ENCODE data around the gene HSPA2. TPM values are rescaled to one million over a fixed set of nuclear protein-coding genes. Genes with fewer than 3 reads are reported as not detected.

Gene HSPA2
- total and polyA plus RNA-seq, 2 donors (not counting 1 experiment from before 2014, with no cell fraction given), result 3.6 to 19.6 TPM

- peak overlapping the region; percentile 84 for H3K4me3 Mint-ChIP-seq
- CTCF ChIA-PET, result interaction anchor here (0.8 to 1.9 kb wide), 2 partner anchors 11 to 86 kb away, joined by 3 to 5 read pairs; partner anchors contain the start of gene HSPA2
- TF ChIP-seq EZH2 (IDR thresholded peaks at IDR 0.05; ENCODE audit: borderline replicate concordance, insufficient read depth, low read depth, low read length, poor library complexity, severe bottlenecking), result no peak
- TF ChIP-seq, protein P1, sequence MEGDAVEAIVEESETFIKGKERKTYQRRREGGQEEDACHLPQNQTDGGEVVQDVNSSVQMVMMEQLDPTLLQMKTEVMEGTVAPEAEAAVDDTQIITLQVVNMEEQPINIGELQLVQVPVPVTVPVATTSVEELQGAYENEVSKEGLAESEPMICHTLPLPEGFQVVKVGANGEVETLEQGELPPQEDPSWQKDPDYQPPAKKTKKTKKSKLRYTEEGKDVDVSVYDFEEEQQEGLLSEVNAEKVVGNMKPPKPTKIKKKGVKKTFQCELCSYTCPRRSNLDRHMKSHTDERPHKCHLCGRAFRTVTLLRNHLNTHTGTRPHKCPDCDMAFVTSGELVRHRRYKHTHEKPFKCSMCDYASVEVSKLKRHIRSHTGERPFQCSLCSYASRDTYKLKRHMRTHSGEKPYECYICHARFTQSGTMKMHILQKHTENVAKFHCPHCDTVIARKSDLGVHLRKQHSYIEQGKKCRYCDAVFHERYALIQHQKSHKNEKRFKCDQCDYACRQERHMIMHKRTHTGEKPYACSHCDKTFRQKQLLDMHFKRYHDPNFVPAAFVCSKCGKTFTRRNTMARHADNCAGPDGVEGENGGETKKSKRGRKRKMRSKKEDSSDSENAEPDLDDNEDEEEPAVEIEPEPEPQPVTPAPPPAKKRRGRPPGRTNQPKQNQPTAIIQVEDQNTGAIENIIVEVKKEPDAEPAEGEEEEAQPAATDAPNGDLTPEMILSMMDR (IDR thresholded peaks at IDR 0.05), result no peak
- no peaks in the 10 kb centered on the region for H3K9me3 Mint-ChIP-seq (ENCODE audit: insufficient read depth)
- no peaks in the 10 kb centered on the region for H3K79me2 ChIP-seq (ENCODE audit: control insufficient read depth, insufficient read depth, low read length)
- peak overlapping the region; percentile 88 for H3K4me2 ChIP-seq (replicated peaks; ENCODE audit: low read depth, low read length, poor library complexity, severe bottlenecking)
- H3K27me3 Mint-ChIP-seq, result peaks cover 35% of the 10 kb centered on the region
- H3K27ac Mint-ChIP-seq, result no peak overlapping the region
- peaks cover 13 to 16% of the 10 kb centered on the region in 2 donors for H3K4me1 ChIP-seq (ENCODE audit: control insufficient read depth in 2 of 2, insufficient read depth in 2 of 2, low read length in 2 of 2)
- H3K36me3 ChIP-seq (replicated peaks in 1 of 2; ENCODE audit: control extremely low read depth in 1 of 2, control insufficient read depth in 1 of 2, extremely low read depth in 1 of 2, insufficient read depth in 2 of 2, low read length in 1 of 2), result no peaks in the 10 kb centered on the region
- DNase-seq (no peak), ATAC-seq (ENCODE audit: low read depth) (no peak)
- no peaks in the 10 kb centered on the region for H4K20me1 ChIP-seq (ENCODE audit: control insufficient read depth, insufficient read depth, low read length, poor library complexity, severe bottlenecking)
- peaks cover 0 to 1% (median 0%) of the 10 kb centered on the region in 3 donors for H3K9me3 ChIP-seq (ENCODE audit: control extremely low read depth in 1 of 3, control insufficient read depth in 2 of 3, insufficient read depth in 1 of 3, low read length in 2 of 3)
- H3K4me3 ChIP-seq (ENCODE audit: control extremely low read depth in 1 of 5, extremely low read depth in 1 of 5, insufficient read depth in 1 of 5, low read depth in 2 of 5, low read length in 4 of 5), result peak overlapping the region in 1 of 5 experiments; percentile 71
- peaks cover 13% of the 10 kb centered on the region for H3K4me1 Mint-ChIP-seq
- peak overlapping the region; percentile 78 for H2AFZ ChIP-seq (ENCODE audit: insufficient read depth, low read depth, low read length, poor library complexity, severe bottlenecking)
- POLR2A ChIA-PET, result no interaction called here
- peaks cover 0 to 21% (median 13%) of the 10 kb centered on the region in 4 experiments for H3K27me3 ChIP-seq (replicated peaks in 1 of 4; ENCODE audit: control extremely low read depth in 1 of 4, control insufficient read depth in 3 of 4, insufficient read depth in 4 of 4, low read length in 3 of 4)
- no peak overlapping the region for H3K27ac ChIP-seq (ENCODE audit: low read length in 2 of 2)
- no peak overlapping the region for H3K9ac ChIP-seq (ENCODE audit: low read length)
- WGBS (ENCODE audit: insufficient coverage), result no CpG with 5 or more reads among the region's 7 CpGs
- intact Hi-C loops (cut with micrococcal nuclease), result no loop called here
Observed at GRCh38 chr14:64550621-64551333, 10.2 kb downstream of the HSPA2 start.

DNA sequence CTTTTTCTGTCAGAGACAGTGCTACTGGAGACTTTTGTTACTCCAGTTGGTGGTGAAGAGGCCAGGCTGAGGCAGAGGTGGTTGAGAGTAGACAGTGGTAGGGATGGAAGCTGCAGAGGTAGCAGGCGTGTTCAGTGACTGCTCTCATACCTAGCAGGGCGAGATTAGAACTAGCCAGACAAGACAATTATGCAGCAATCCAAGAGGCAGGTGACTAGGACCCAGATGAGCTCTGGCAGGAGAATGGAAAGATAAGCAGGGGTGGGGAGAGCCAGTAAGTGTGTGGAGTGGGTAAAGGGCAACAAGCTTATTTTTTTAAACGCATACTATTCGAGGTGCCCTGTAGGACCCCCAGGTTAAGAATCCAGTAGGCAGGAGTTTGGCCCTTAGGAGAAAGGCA is 14.0 kb downstream of the HSPA2 start:
- ChIA-PET CTCF (no interaction called here), POLR2A (no interaction called here)
- peaks cover 8% of the 10 kb centered on the region for H3K4me1 Mint-ChIP-seq
- ATAC-seq (ENCODE audit: low read depth) (no peak), DNase-seq (no peak)
- no peak overlapping the region for H3K27ac Mint-ChIP-seq
- intact Hi-C loops (cut with micrococcal nuclease), result no loop called here
- Histone ChIP-seq H3K27ac (ENCODE audit: low read length in 2 of 2) (no peak overlapping the region), H4K20me1 (ENCODE audit: control insufficient read depth, insufficient read depth, low read length, poor library complexity, severe bottlenecking) (no peaks in the 10 kb centered on the region), H3K4me1 (ENCODE audit: control insufficient read depth in 2 of 2, insufficient read depth in 2 of 2, low read length in 2 of 2) (peaks cover 7 to 11% of the 10 kb centered on the region in 2 donors), H2AFZ (ENCODE audit: insufficient read depth, low read depth, low read length, poor library complexity, severe bottlenecking) (no peak overlapping the region), H3K79me2 (ENCODE audit: control insufficient read depth, insufficient read depth, low read length) (no peaks in the 10 kb centered on the region), H3K4me2 (replicated peaks; ENCODE audit: low read depth, low read length, poor library complexity, severe bottlenecking) (no peak overlapping the region), H3K36me3 (replicated peaks in 1 of 2; ENCODE audit: control extremely low read depth in 1 of 2, control insufficient read depth in 1 of 2, extremely low read depth in 1 of 2, insufficient read depth in 2 of 2, low read length in 1 of 2) (no peaks in the 10 kb centered on the region), H3K9me3 (ENCODE audit: control extremely low read depth in 1 of 3, control insufficient read depth in 2 of 3, insufficient read depth in 1 of 3, low read length in 2 of 3) (no peaks in the 10 kb centered on the region), H3K9ac (ENCODE audit: low read length) (no peak overlapping the region), H3K27me3 (replicated peaks in 1 of 4; ENCODE audit: control extremely low read depth in 1 of 4, control insufficient read depth in 3 of 4, insufficient read depth in 4 of 4, low read length in 3 of 4) (peaks cover 0 to 10% (median 4%) of the 10 kb centered on the region in 4 experiments), H3K4me3 (ENCODE audit: control extremely low read depth in 1 of 5, extremely low read depth in 1 of 5, insufficient read depth in 1 of 5, low read depth in 2 of 5, low read length in 4 of 5) (no peak overlapping the region)
- TF ChIP-seq, protein P1 (IDR thresholded peaks at IDR 0.05), result no peak
- no peak overlapping the region for H3K4me3 Mint-ChIP-seq
- 95% methylated on average over 4 of the region's 4 CpGs for WGBS (ENCODE audit: insufficient coverage)
- peaks cover 22% of the 10 kb centered on the region for H3K27me3 Mint-ChIP-seq
- no peaks in the 10 kb centered on the region for H3K9me3 Mint-ChIP-seq (ENCODE audit: insufficient read depth)

Data from B cell (primary cell).